GM23338 (cell line): ENCODE data around the gene PRAF2. TPM values are rescaled to one million over a fixed set of nuclear protein-coding genes. Genes with fewer than 3 reads are reported as not detected.

Experiments
- ATAC-seq: fragments of 200-7000 bp; cut with Tn5 transposase; 3 replicates; pipeline ENCODE4 v1.9.1; 2020
- DNase-seq: peaks from one replicate; pipeline ENCODE4 v3.0.0-alpha.2; 2015; ENCODE audit warnings: low spot score
- H2AFZ ChIP-seq: fragments of 200-600 bp; sonication (generic); 2 replicates; pipeline ENCODE4 v1.8.0; 2016; ENCODE audit warnings: antibody characterized with exemption, mild to moderate bottlenecking, moderate library complexity
- H3F3A ChIP-seq: fragments of 200-600 bp; sonication (generic); replicated peaks from 2 replicates; pipeline ENCODE4 v1.8.0; 2017; ENCODE audit warnings: antibody characterized with exemption, mixed run types, low read depth
- H3K27ac ChIP-seq: fragments of 200-600 bp; sonication (generic); 2 replicates; pipeline ENCODE4 v1.6.1; 2016; ENCODE audit warnings: low read depth
- H3K27me3 ChIP-seq: fragments of 200-600 bp; sonication (generic); 2 replicates; pipeline ENCODE4 v1.8.0; 2016; ENCODE audit warnings: mild to moderate bottlenecking, mixed run types, moderate library complexity; ENCODE audit not compliant: insufficient read depth
- H3K36me3 ChIP-seq: fragments of 200-600 bp; sonication (generic); 2 replicates; pipeline ENCODE4 v1.8.0; 2016; ENCODE audit warnings: mild to moderate bottlenecking; ENCODE audit not compliant: insufficient read depth
- H3K4me1 ChIP-seq: fragments of 200-600 bp; sonication (generic); 2 replicates; pipeline ENCODE4 v1.8.0; 2016; ENCODE audit warnings: mild to moderate bottlenecking, moderate library complexity; ENCODE audit not compliant: insufficient read depth
- H3K4me2 ChIP-seq: fragments of 200-600 bp; sonication (generic); 2 replicates; pipeline ENCODE4 v1.7.1; 2017; ENCODE audit warnings: mixed run types
- H3K4me3 ChIP-seq: fragments of 200-600 bp; sonication (generic); 2 replicates; pipeline ENCODE4 v1.6.1; 2016; ENCODE audit warnings: mixed run types
- H3K79me2 ChIP-seq: fragments of 200-600 bp; sonication (generic); replicated peaks from 2 replicates; pipeline ENCODE4 v1.8.0; 2017; ENCODE audit warnings: mild to moderate bottlenecking; ENCODE audit not compliant: insufficient read depth
- H3K9me2 ChIP-seq: fragments of 200-600 bp; sonication (generic); 2 replicates; pipeline ENCODE4 v1.8.0; 2017; ENCODE audit not compliant: insufficient read depth
- H4K20me1 ChIP-seq: fragments of 200-600 bp; sonication (generic); replicated peaks from 2 replicates; pipeline ENCODE4 v1.8.0; 2017; ENCODE audit warnings: mild to moderate bottlenecking; ENCODE audit not compliant: insufficient read depth
- H3K27ac Mint-ChIP-seq: 2 replicates; pipeline ENCODE4 v1.8.0; 2020; ENCODE audit warnings: inconsistent platforms, mild to moderate bottlenecking, moderate library complexity, mixed read lengths
- H3K27me3 Mint-ChIP-seq: 3 replicates; pipeline ENCODE4 v1.8.0; 2022; ENCODE audit warnings: low read depth, mild to moderate bottlenecking, moderate library complexity, mixed read lengths, inconsistent platforms; ENCODE audit not compliant: insufficient read depth, poor library complexity
- H3K36me3 Mint-ChIP-seq: 3 replicates; pipeline ENCODE4 v1.8.0; 2021; ENCODE audit warnings: low read depth, mild to moderate bottlenecking, inconsistent platforms, moderate library complexity, mixed read lengths
- H3K4me1 Mint-ChIP-seq: 3 replicates; pipeline ENCODE4 v1.8.0; 2020; ENCODE audit warnings: mild to moderate bottlenecking, inconsistent platforms, mixed read lengths
- H3K4me3 Mint-ChIP-seq: 3 replicates; pipeline ENCODE4 v1.8.0; 2021; ENCODE audit warnings: moderate library complexity, mild to moderate bottlenecking, inconsistent platforms, mixed read lengths
- H3K9me3 Mint-ChIP-seq: 3 replicates; pipeline ENCODE4 v1.8.0; 2020; ENCODE audit warnings: moderate library complexity, mild to moderate bottlenecking, inconsistent platforms, mixed read lengths
- CREB1 ChIP-seq: fragments of 250-450 bp; sonication (Bioruptor Pico); IDR thresholded peaks from 2 replicates; pipeline ENCODE4 v1.5.0; 2020; ENCODE audit warnings: low read depth, mild to moderate bottlenecking, moderate library complexity
- CTCF ChIP-seq, 2 experiments: fragments of 200-600 bp in 1 of 2; sonication (generic) in 1 of 2; conservative IDR thresholded peaks; 2 replicates each; pipeline versions ENCODE4 v1.5.1 to v1.6.1; 2016 to 2017; ENCODE audit warnings: antibody characterized with exemption in 2 of 2, low read depth in 2 of 2, mild to moderate bottlenecking in 2 of 2, moderate library complexity in 1 of 2
- ETS1 ChIP-seq: IDR thresholded peaks from 2 replicates; pipeline ENCODE4 v1.6.1; 2016; ENCODE audit warnings: antibody characterized with exemption
- EZH2 ChIP-seq: fragments of 200-600 bp; sonication (generic); IDR thresholded peaks from one replicate; pipeline ENCODE4 v1.8.0; 2017; ENCODE audit warnings: antibody characterized with exemption, mild to moderate bottlenecking, low read depth; ENCODE audit not compliant: unreplicated experiment
- EZH2phosphoT487 ChIP-seq: fragments of 200-600 bp; sonication (generic); IDR thresholded peaks from one replicate; pipeline ENCODE4 v1.8.1; 2018; ENCODE audit warnings: antibody characterized with exemption; ENCODE audit not compliant: unreplicated experiment
- JUNB ChIP-seq: IDR thresholded peaks from one replicate; pipeline ENCODE4 v1.6.1; 2016; ENCODE audit warnings: antibody characterized with exemption; ENCODE audit not compliant: unreplicated experiment
- NANOG ChIP-seq: IDR thresholded peaks from 2 replicates; pipeline ENCODE4 v1.6.1; 2016; ENCODE audit warnings: antibody characterized with exemption, borderline replicate concordance
- POLR2AphosphoS5 ChIP-seq: IDR thresholded peaks from 2 replicates; pipeline ENCODE4 v1.6.1; 2016; ENCODE audit warnings: antibody characterized with exemption, low read depth
- REST ChIP-seq: IDR thresholded peaks from one replicate; pipeline ENCODE4 v1.6.1; 2018; ENCODE audit warnings: antibody characterized with exemption; ENCODE audit not compliant: unreplicated experiment
- STAT1 ChIP-seq: IDR thresholded peaks from one replicate; pipeline ENCODE4 v1.6.1; 2016; ENCODE audit warnings: antibody characterized with exemption; ENCODE audit not compliant: unreplicated experiment
- ZNF114 ChIP-seq: fragments of 250-450 bp; sonication (Bioruptor Pico); IDR thresholded peaks from 2 replicates; pipeline ENCODE4 v1.5.0; 2020; ENCODE audit warnings: mild to moderate bottlenecking, moderate library complexity
- ZNF331 ChIP-seq: fragments of 250-450 bp; sonication (Bioruptor Pico); IDR thresholded peaks from 2 replicates; pipeline ENCODE4 v1.5.0; 2020; ENCODE audit warnings: low read depth, mild to moderate bottlenecking, moderate library complexity
- ZNF462 ChIP-seq: fragments of 250-450 bp; sonication (Bioruptor Pico); IDR thresholded peaks from 2 replicates; pipeline ENCODE4 v1.5.0; 2020; ENCODE audit warnings: mild to moderate bottlenecking, moderate library complexity
- polyA plus RNA-seq: library from polyadenylated mRNA; unstranded; fragments of >200 nt; fragmentation: Nextera tagmentation; extraction: Ambion mirVana; gene quantifications from 2 replicates; pipeline ENCODE4 v1.2.1, GENCODE V29; 2016
- total RNA-seq: library from RNA; depleted of rRNA; stranded (reverse); fragments of >200 nt; shearing (Covaris generic); gene quantifications from 2 replicates; pipeline ENCODE4 v1.2.3, GENCODE V29; 2014

The PRAF2 gene
- total and polyA plus RNA-seq, 2 experiments from 2014 or later = 6.3 to 22.1 TPM

- H3K27me3 ChIP-seq = no peaks in the 10 kb centered on the region
- H3K4me1 ChIP-seq = no peaks in the 10 kb centered on the region
- peaks cover 9% of the 10 kb centered on the region; the same call in 2 of the 3 replicates for H3K36me3 Mint-ChIP-seq
- H3K4me2 ChIP-seq = no peak overlapping the region
- H3K79me2 ChIP-seq = 0 out of 2 replicates have a peak, but pooled peaks cover 5% of the 10 kb centered on the region
- no peak overlapping the region for H3K27ac ChIP-seq
- no peaks in the 10 kb centered on the region for H4K20me1 ChIP-seq
- H3K4me3 Mint-ChIP-seq = no peak overlapping the region
- ATAC-seq = no peak
- H3K36me3 ChIP-seq = no peaks in the 10 kb centered on the region
- no peaks in the 10 kb centered on the region for H3F3A ChIP-seq
- H3K4me1 Mint-ChIP-seq = peaks cover 4% of the 10 kb centered on the region; the same call in 2 of the 3 replicates
- H2AFZ ChIP-seq = no peak overlapping the region
- no peak overlapping the region for H3K27ac Mint-ChIP-seq
- no peaks in the 10 kb centered on the region for H3K9me2 ChIP-seq
- no peak for TF ChIP-seq ZNF114 (CRISPR knock-in tag)
- no peak for TF ChIP-seq POLR2AphosphoS5
- TF ChIP-seq EZH2 = no peak
- TF ChIP-seq CREB1 (CRISPR knock-in tag) = no peak
- TF ChIP-seq ZNF462 (CRISPR knock-in tag) = no peak
- TF ChIP-seq CTCF (conservative IDR thresholded peaks at IDR 0.05; ENCODE audit: low read depth in 2 of 2) = no peak
- TF ChIP-seq STAT1 = no peak
- no peak for TF ChIP-seq ZNF331 (CRISPR knock-in tag)
- TF ChIP-seq JUNB = no peak
- TF ChIP-seq REST = no peak
- no peak for TF ChIP-seq EZH2phosphoT487
- no peak for TF ChIP-seq ETS1
- TF ChIP-seq NANOG = no peak
- DNase-seq = no peak
- H3K4me3 ChIP-seq = no peak overlapping the region
- no peaks in the 10 kb centered on the region for H3K9me3 Mint-ChIP-seq
- peaks cover 2% of the 10 kb centered on the region for H3K27me3 Mint-ChIP-seq
Measured at GRCh38 chrX:49061490-49061889, 12.3 kb downstream of the PRAF2 start.
